HG03108 (cell line): Measurements from ENCODE around the gene CALCOCO2.

Experiments
- ATAC-seq: cut with Tn5 transposase; IDR thresholded peaks from one replicate; pipeline ENCODE4 v1.9.1; 2021; ENCODE audit warnings: moderate library complexity; ENCODE audit not compliant: unreplicated experiment

CALCOCO2 gene

DNA sequence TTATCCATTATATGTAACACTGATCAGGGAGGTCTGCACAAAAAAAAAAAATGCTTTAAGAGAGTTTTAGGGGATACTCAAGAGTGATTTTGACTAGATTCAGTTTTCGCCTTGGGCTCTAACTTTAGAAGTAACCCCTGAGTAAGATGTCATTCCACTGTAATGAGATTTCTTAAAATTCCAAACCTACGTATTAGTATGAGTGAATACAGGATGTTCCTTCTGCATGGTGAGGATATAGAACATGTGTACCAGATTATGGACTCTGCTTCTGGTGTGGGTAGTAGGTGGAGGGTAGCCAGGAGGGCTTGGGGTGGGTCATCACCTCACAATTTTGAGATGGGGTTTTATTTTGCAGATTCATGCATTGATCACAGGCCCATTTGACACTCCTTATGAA lies 81.6 kb downstream of the CALCOCO2 start:
- no peak for ATAC-seq
